CD4-positive, alpha-beta memory T cell (primary cell): ENCODE measurements around the gene HYAL3. TPM values are rescaled to one million over a fixed set of nuclear protein-coding genes. Genes with fewer than 3 reads are reported as not detected.
"Not testable (repeated sequence)": the region's sequence is repeated elsewhere in the genome, so short reads cannot be mapped to it uniquely, and the experiment has no call there.

Experiments used
- CTCF ChIA-PET: fragments of 350-600 bp; sonication (Branson Sonifier 250); formaldehyde crosslinking; loops from one replicate; lab custom pipeline; 2021; ENCODE audit warnings: inconsistent platforms; ENCODE audit not compliant: partially characterized antibody; lab: Charles Lee
- POLR2A ChIA-PET: fragments of 350-600 bp; sonication (Branson Sonifier 250); formaldehyde crosslinking; loops from one replicate; lab custom pipeline; 2021; ENCODE audit not compliant: partially characterized antibody; lab: Charles Lee
- DNase-seq, 5 donors: peaks; one replicate each; pipeline versions ENCODE4 v3.0.0 to v3.0.0-alpha.2; 2020 to 2022; ENCODE audit warnings: mixed read lengths in 1 of 5
- H3K27ac ChIP-seq: one replicate; pipeline ENCODE4 v1.7.0; 2013; ENCODE audit warnings: low read depth, low read length
- H3K27me3 ChIP-seq: 2 replicates; pipeline ENCODE4 v1.7.0; 2013; ENCODE audit warnings: mild to moderate bottlenecking, low read length, moderate library complexity; ENCODE audit not compliant: insufficient read depth
- H3K36me3 ChIP-seq: 2 replicates; pipeline ENCODE4 v1.7.0; 2013; ENCODE audit warnings: mild to moderate bottlenecking, low read length, moderate library complexity; ENCODE audit not compliant: insufficient read depth
- H3K4me1 ChIP-seq: 2 replicates; pipeline ENCODE4 v1.7.0; 2013; ENCODE audit warnings: mild to moderate bottlenecking, low read length, moderate library complexity; ENCODE audit not compliant: insufficient read depth
- H3K4me3 ChIP-seq, 2 donors: one replicate each; pipeline ENCODE4 v1.7.0; 2013; ENCODE audit warnings: low read length in 2 of 2, mild to moderate bottlenecking in 1 of 2
- H3K9me3 ChIP-seq, 2 donors: one replicate each; pipeline ENCODE4 v1.7.0; 2013; ENCODE audit warnings: low read length in 2 of 2, control low read depth in 1 of 2; ENCODE audit not compliant: control insufficient read depth in 1 of 2
- H3K27ac Mint-ChIP-seq, 7 donors: one replicate each; pipeline ENCODE4 v1.8.0; 2020 to 2021; ENCODE audit warnings: mixed read lengths in 7 of 7, mild to moderate bottlenecking in 6 of 7, inconsistent platforms in 3 of 7, moderate library complexity in 3 of 7
- H3K27me3 Mint-ChIP-seq, 2 donors: one replicate each; pipeline ENCODE4 v1.8.0; 2020 to 2021; ENCODE audit warnings: mixed read lengths in 2 of 2
- H3K36me3 Mint-ChIP-seq, 2 donors: one replicate each; pipeline ENCODE4 v1.8.0; 2020 to 2021; ENCODE audit warnings: mixed read lengths in 2 of 2, inconsistent platforms in 1 of 2, mild to moderate bottlenecking in 1 of 2
- H3K4me1 Mint-ChIP-seq, 4 donors: one replicate each; pipeline ENCODE4 v1.8.0; 2020 to 2021; ENCODE audit warnings: mixed read lengths in 4 of 4, mild to moderate bottlenecking in 1 of 4
- H3K4me3 Mint-ChIP-seq, 8 donors: one replicate each; pipeline ENCODE4 v1.8.0; 2020 to 2021; ENCODE audit warnings: mixed read lengths in 8 of 8, mild to moderate bottlenecking in 7 of 8, moderate library complexity in 6 of 8, inconsistent platforms in 3 of 8
- H3K9me3 Mint-ChIP-seq, 8 donors: one replicate each; pipeline ENCODE4 v1.8.0; 2020 to 2021; ENCODE audit warnings: mixed read lengths in 8 of 8, mild to moderate bottlenecking in 5 of 8, inconsistent platforms in 3 of 8, moderate library complexity in 1 of 8
- intact Hi-C: fragments of 100-400 bp; cut with micrococcal nuclease; formaldehyde crosslinking; loops from one replicate; pipeline ENCODE4 v1.15.1; 2023
- polyA plus RNA-seq, 2 donors: library from polyadenylated mRNA; unstranded; fragments of 300-500 nt; fragmentation: Illumina TruSeq; gene quantifications; one replicate each; pipeline ENCODE4 v1.2.3, GENCODE V29; 2021
- total RNA-seq, 2 experiments: library from RNA; stranded (reverse); gene quantifications; one replicate each; pipeline ENCODE4 v1.2.3, GENCODE V29; 2021

Gene HYAL3
- total and polyA plus RNA-seq, 4 experiments from 2014 or later = 4.4 to 7.1 (median 5.3) TPM

DNA sequence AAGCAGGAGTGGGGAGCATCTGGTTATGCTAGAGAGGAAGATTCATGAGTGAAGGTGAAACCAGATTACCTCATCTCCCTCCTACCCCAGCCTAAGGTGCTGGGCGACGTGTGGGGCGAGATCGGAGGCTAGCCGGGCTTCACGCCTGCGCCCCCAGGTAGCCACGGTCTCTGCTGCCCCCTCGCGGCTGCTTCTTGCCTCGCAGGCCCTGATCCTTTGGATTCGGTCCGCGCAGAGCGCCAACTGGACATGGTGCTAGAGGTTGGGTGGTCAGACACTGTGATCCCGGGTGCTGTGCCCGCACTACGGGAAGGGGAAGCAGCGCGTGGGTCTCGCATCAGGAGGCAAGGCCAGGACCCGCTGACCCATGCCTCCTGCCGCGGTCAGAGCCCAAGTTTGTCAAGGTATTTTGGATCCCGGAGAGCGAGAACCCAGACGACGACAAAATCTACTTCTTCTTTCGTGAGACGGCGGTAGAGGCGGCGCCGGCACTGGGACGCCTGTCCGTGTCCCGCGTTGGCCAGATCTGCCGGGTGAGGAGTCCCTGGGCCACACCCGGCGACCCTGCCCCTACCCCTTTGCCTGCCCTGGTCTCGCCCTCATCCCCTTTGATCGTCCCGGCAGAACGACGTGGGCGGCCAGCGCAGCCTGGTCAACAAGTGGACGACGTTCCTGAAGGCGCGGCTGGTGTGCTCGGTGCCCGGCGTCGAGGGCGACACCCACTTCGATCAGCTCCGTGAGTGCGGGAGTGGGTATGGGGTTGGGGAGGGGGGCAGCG lies 26.1 kb downstream of the HYAL3 start:
- H3K27ac ChIP-seq = no peak overlapping the region
- Mint-ChIP-seq H3K4me1 (peaks cover 14 to 37% (median 25%) of the 10 kb centered on the region in 4 donors), H3K9me3 (no peaks in the 10 kb centered on the region), H3K4me3 (peak overlapping the region; percentile 35 to 81 (median 74)), H3K36me3 (no peaks in the 10 kb centered on the region), H3K27me3 (peaks cover 23 to 31% of the 10 kb centered on the region in 2 donors), H3K27ac (peak overlapping the region in 3 of 7 donors; percentile 9 to 88 (median 53))
- ChIA-PET CTCF (interaction anchor here (1.5 to 7.1 kb wide), 5 partner anchors 23 to 79 kb away, joined by 3 to 40 read pairs (median 5); partner anchors contain the start of gene GNAI2), POLR2A (interaction anchor here (0.5 to 1.8 kb wide), 5 partner anchors 13 to 165 kb away, joined by 3 to 10 read pairs (median 4); no protein-coding TSS in a partner anchor)
- intact Hi-C loops = loop anchor here (1.0 kb wide), 4 partner anchors 27 to 152 kb away; no protein-coding TSS in a partner anchor
- peaks cover 35% of the 10 kb centered on the region for H3K4me1 ChIP-seq
- H3K4me3 ChIP-seq = no peak overlapping the region
- no peaks in the 10 kb centered on the region for H3K9me3 ChIP-seq
- H3K36me3 ChIP-seq = no peaks in the 10 kb centered on the region
- peak; percentile 73 to 83 (median 79) for DNase-seq
- peaks cover 35% of the 10 kb centered on the region for H3K27me3 ChIP-seq

GRCh38 chr3:50272538-50272910 lies 26.7 kb downstream of the HYAL3 start:
- H3K36me3 Mint-ChIP-seq, H3K27ac ChIP-seq, H3K9me3 Mint-ChIP-seq, H3K36me3 ChIP-seq, H3K9me3 ChIP-seq, DNase-seq, H3K4me3 ChIP-seq, intact Hi-C loops: not testable (repeated sequence)
- Mint-ChIP-seq H3K27ac (peak overlapping the region in 1 of 7 donors; percentile 88), H3K4me3 (peak overlapping the region in 2 of 8 donors; percentile 79 to 81), H3K4me1 (peaks cover 14 to 37% (median 25%) of the 10 kb centered on the region in 4 donors), H3K27me3 (peaks cover 19 to 28% of the 10 kb centered on the region in 2 donors)
- peaks cover 35% of the 10 kb centered on the region for H3K27me3 ChIP-seq
- ChIA-PET CTCF (interaction anchor here (0.8 to 7.1 kb wide), 7 partner anchors 22 to 81 kb away, joined by 3 to 40 read pairs (median 3); partner anchors contain the start of genes GNAI2, GNAT1 and HYAL2), POLR2A (interaction anchor here (0.8 to 1.8 kb wide), 3 partner anchors 12 to 65 kb away, joined by 3 to 10 read pairs (median 4); no protein-coding TSS in a partner anchor)
- peaks cover 35% of the 10 kb centered on the region for H3K4me1 ChIP-seq

DNA sequence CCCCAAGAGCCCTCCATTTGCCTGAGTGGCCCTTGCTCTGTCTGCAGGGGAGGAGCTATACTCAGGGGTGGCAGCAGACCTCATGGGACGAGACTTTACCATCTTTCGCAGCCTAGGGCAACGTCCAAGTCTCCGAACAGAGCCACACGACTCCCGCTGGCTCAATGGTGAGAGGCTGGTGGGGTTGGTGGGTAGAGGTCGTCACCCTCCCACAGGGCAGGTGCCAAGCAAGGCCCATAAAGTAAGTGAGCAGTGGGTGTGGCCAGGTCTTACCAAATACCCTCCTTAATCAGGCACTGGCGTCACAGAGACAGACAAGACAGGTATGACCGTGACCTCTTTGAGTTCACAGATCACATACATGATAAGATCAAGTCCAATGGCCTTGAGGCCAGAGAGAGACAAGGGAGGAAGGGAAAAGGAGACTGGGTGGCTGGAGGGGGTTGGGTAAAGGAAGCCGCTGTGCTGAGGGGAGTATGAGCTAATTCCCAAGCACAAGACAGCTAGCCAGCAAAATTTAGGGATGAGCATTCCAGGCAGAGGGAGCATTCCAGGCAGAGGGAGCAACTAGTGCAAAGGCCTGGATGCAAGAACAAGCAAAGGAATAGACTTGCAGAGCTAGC lies 27.8 kb downstream of the HYAL3 start:
- Histone ChIP-seq H3K4me3 (no peak overlapping the region), H3K27ac (no peak overlapping the region), H3K27me3 (peaks cover 28% of the 10 kb centered on the region), H3K9me3 (no peaks in the 10 kb centered on the region), H3K36me3 (no peaks in the 10 kb centered on the region), H3K4me1 (peaks cover 34% of the 10 kb centered on the region)
- H3K27me3 Mint-ChIP-seq = peaks cover 19 to 28% of the 10 kb centered on the region in 2 donors
- ChIA-PET CTCF (interaction anchor here (0.7 to 7.1 kb wide), 7 partner anchors 11 to 77 kb away, joined by 3 to 40 read pairs (median 4); partner anchors contain the start of genes GNAI2 and HYAL2), POLR2A (interaction anchor here (1.3 to 1.8 kb wide), 2 partner anchors 11 to 25 kb away, joined by 4 to 10 read pairs; no protein-coding TSS in a partner anchor)
- intact Hi-C loops = no loop called here
- H3K36me3 Mint-ChIP-seq = no peaks in the 10 kb centered on the region
- H3K4me3 Mint-ChIP-seq = peak overlapping the region in 1 of 8 donors; percentile 26
- H3K27ac Mint-ChIP-seq = peak overlapping the region in 2 of 7 donors; percentile 54 to 72
- H3K4me1 Mint-ChIP-seq = peaks cover 14 to 37% (median 25%) of the 10 kb centered on the region in 4 donors
- no peaks in the 10 kb centered on the region for H3K9me3 Mint-ChIP-seq
- peak in 1 of 5 donors; percentile 32 for DNase-seq

DNA sequence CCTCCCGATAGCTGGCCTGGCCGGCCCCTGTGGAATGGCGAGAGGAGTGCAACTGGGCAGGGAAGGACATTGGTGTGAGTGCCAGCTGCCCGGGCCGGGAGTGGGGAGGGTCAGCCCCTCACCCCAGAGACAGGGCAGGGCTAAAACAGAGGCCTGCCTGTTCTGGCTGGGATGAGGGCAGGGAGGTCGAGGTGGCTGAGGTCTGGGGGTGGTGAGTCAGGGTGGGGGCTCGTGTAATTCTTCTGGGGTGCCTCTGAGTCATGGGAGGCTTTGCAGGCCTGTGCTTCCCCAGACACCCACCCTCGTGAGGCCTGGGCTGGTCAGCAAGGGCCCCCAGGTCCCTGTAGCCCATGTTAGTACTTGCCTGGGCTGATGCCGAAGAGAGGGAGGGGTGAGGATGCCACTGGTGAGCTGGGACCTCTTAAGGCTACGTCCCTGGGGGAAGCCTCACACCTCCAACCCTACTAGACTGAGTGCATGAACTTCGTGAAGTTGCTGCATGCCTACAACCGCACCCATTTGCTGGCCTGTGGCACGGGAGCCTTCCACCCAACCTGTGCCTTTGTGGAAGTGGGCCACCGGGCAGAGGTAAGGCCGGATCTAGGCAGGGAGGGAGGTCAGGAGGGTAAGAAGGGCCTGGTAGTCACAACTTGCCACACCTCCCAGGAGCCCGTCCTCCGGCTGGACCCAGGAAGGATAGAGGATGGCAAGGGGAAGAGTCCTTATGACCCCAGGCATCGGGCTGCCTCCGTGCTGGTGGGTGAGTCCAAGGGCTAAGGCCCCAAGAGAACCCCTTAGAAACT lies 28.6 kb downstream of the HYAL3 start:
- Mint-ChIP-seq H3K27me3 (peaks cover 14 to 23% of the 10 kb centered on the region in 2 donors), H3K36me3 (no peaks in the 10 kb centered on the region), H3K27ac (peak overlapping the region in 2 of 7 donors; percentile 54 to 76), H3K4me1 (peaks cover 12 to 32% (median 19%) of the 10 kb centered on the region in 4 donors), H3K9me3 (no peaks in the 10 kb centered on the region), H3K4me3 (peak overlapping the region in 1 of 8 donors; percentile 7)
- intact Hi-C loops = no loop called here
- no peaks in the 10 kb centered on the region for H3K9me3 ChIP-seq
- ChIA-PET CTCF (interaction anchor here (0.7 to 7.1 kb wide), 4 partner anchors 24 to 76 kb away, joined by 3 to 40 read pairs (median 23); no protein-coding TSS in a partner anchor), POLR2A (no interaction called here)
- H3K36me3 ChIP-seq = no peaks in the 10 kb centered on the region
- H3K27me3 ChIP-seq = peaks cover 24% of the 10 kb centered on the region
- no peak overlapping the region for H3K4me3 ChIP-seq
- DNase-seq = peak in 1 of 5 donors; percentile 38
- peaks cover 26% of the 10 kb centered on the region for H3K4me1 ChIP-seq
- no peak overlapping the region for H3K27ac ChIP-seq

GRCh38 chr3:50269977-50270413 lies 29.2 kb downstream of the HYAL3 start:
- H3K4me3 Mint-ChIP-seq = no peak overlapping the region
- CTCF ChIA-PET = interaction anchor here (1.3 to 7.1 kb wide), 3 partner anchors 44 to 78 kb away, joined by 5 to 36 read pairs (median 10); no protein-coding TSS in a partner anchor
- peaks cover 10 to 20% of the 10 kb centered on the region in 2 donors for H3K27me3 Mint-ChIP-seq
- H3K4me1 Mint-ChIP-seq = peaks cover 9 to 25% (median 14%) of the 10 kb centered on the region in 4 donors
- Histone ChIP-seq H3K9me3 (no peaks in the 10 kb centered on the region), H3K4me1 (peaks cover 20% of the 10 kb centered on the region), H3K27me3 (peaks cover 18% of the 10 kb centered on the region), H3K4me3 (no peak overlapping the region), H3K36me3 (no peaks in the 10 kb centered on the region), H3K27ac (no peak overlapping the region)
- POLR2A ChIA-PET = no interaction called here
- H3K27ac Mint-ChIP-seq = peak overlapping the region in 1 of 7 donors; percentile 76
- no peaks in the 10 kb centered on the region for H3K9me3 Mint-ChIP-seq
- H3K36me3 Mint-ChIP-seq = no peaks in the 10 kb centered on the region
- no peak for DNase-seq
- intact Hi-C loops = no loop called here

- H3K9me3 Mint-ChIP-seq = no peaks in the 10 kb centered on the region
- intact Hi-C loops = no loop called here
- no peak overlapping the region for H3K27ac Mint-ChIP-seq
- Histone ChIP-seq H3K4me1 (peaks cover 14% of the 10 kb centered on the region), H3K9me3 (no peaks in the 10 kb centered on the region), H3K27ac (no peak overlapping the region), H3K27me3 (peaks cover 13% of the 10 kb centered on the region), H3K36me3 (no peaks in the 10 kb centered on the region), H3K4me3 (no peak overlapping the region)
- H3K36me3 Mint-ChIP-seq = no peaks in the 10 kb centered on the region
- H3K27me3 Mint-ChIP-seq = peaks cover 7 to 17% of the 10 kb centered on the region in 2 donors
- H3K4me3 Mint-ChIP-seq = no peak overlapping the region
- peaks cover 8 to 20% (median 11%) of the 10 kb centered on the region in 4 donors for H3K4me1 Mint-ChIP-seq
- POLR2A ChIA-PET = no interaction called here
- no peak for DNase-seq
- CTCF ChIA-PET = interaction anchor here (1.3 to 7.1 kb wide), 3 partner anchors 43 to 77 kb away, joined by 5 to 36 read pairs (median 10); no protein-coding TSS in a partner anchor
These were observed 29.7 kb downstream of the HYAL3 start for GRCh38 chr3:50269460-50269859.
